ENCODE measurements around the gene NOTUM. TPM values are rescaled to one million over a fixed set of nuclear protein-coding genes. Genes with fewer than 3 reads are reported as not detected.
"Not testable (repeated sequence)": the region's sequence is repeated elsewhere in the genome, so short reads cannot be mapped to it uniquely, and the experiment has no call there.

The NOTUM gene
- total RNA-seq, 4 donors from 2014 or later: 1.1 to 11.5 (median 1.5) TPM

DNA sequence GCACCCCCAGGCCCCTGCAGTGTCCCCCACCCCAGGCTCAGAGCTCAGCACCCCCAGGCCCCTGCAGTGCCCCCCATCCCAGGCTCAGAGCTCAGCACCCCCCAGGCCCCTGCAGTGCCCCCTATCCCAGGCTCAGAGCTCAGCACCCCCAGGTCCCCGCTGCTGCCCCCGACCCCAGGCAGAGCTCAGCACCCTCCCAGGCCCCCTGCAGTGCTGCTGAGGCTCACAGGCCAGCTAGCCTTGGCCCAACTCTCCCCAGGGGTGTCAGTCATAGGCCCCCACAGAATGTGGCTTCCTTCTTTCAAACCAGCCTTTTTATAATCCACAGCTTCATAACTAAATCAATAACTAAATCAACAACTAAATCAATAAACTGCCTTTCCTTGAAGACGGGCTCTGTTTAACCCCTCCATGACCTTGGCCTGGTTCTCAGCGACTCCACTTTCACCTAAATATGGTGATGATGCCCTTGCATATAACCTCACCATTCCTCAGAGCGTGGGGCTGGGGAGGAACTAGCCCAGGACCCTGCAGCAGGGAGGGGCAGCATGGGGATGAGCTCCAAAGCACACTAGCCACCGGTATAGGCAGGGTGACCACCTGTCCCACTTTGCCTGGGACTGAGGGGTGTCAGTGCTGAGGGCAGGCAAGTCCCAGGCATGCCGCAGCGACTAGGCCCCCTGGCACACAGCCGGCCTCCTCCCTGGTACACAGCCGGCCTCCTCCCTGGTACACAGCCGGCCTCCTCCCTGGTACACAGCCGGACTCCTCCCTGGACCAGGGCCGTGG is 5.0 kb downstream of the NOTUM start:
- H3K4me1 ChIP-seq: peaks cover 19% of the 10 kb centered on the region
- TF ChIP-seq POLR2AphosphoS5 (IDR thresholded peaks at IDR 0.05) (no peak), CTCF (IDR thresholded peaks at IDR 0.05) (no peak), EP300 (IDR thresholded peaks at IDR 0.05) (no peak), POLR2A (IDR thresholded peaks at IDR 0.05) (no peak)
- H3K36me3 ChIP-seq: no peaks in the 10 kb centered on the region
- peaks cover 40% of the 10 kb centered on the region for H3K27me3 ChIP-seq
- no peak for DNase-seq (ENCODE audit: low spot score in 2 of 2)
- no peak overlapping the region for H3K27ac ChIP-seq
- no peaks in the 10 kb centered on the region for H3K9me3 ChIP-seq
- WGBS: 84% methylated on average over 11 of the region's 13 CpGs
- H3K4me3 ChIP-seq: no peak overlapping the region

GRCh38 chr17:81955058-81955681 is 5.8 kb downstream of the NOTUM start:
- Histone ChIP-seq H3K27ac (no peak overlapping the region), H3K27me3 (peaks cover 32% of the 10 kb centered on the region), H3K9me3 (no peaks in the 10 kb centered on the region), H3K4me3 (no peak overlapping the region), H3K36me3 (no peaks in the 10 kb centered on the region), H3K4me1 (peaks cover 12% of the 10 kb centered on the region)
- 94% methylated on average over 26 of the region's 26 CpGs for WGBS
- TF ChIP-seq CTCF (IDR thresholded peaks at IDR 0.05) (no peak), POLR2A (IDR thresholded peaks at IDR 0.05) (no peak), EP300 (IDR thresholded peaks at IDR 0.05) (no peak), POLR2AphosphoS5 (IDR thresholded peaks at IDR 0.05) (no peak)
- no peak for DNase-seq (ENCODE audit: low spot score in 2 of 2)

DNA sequence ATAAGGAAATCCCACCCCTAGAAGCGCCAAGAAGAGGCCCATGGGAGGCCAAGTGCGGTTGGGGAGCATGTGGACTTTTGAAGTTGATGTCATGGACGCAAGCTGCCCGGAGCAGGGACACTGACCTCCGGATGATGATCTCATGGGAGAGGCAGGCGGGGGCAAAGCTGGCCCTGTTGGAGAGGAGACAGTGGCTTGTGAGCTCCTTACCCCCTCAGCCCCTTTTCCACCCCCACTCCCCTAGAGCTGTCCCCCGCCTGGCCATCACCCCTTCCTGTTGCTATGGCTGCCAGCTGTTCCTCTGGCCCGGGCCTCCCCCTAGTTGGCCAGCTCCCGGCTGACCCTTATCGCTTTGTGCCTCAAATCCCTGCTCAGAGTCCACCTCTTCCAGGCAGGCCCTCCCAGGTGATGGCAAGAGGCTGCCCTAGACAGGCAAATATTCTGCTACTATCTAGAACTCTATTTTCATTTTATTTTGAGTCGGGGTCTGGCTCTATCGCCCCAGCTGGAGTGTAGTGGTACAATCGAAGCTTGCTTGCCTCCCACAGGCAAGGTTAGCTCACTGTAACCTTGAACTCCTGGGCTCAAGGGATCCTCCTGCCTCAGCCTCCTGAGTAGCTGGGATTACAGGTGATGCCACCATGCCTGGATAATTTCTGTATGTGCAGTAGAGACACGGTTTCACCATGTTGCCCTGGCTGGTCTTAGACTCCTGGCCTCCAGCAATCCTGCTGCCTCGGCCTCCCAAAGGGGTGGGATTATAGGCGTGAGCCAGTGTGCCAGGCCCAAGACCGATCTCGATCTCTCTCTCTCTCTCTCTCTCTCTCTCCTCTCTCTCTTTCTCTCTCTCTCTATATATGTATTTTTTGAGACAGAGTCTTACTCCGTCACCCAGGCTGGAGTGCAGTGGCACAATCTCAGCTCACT is 6.6 kb downstream of the NOTUM start:
- no peak overlapping the region for H3K4me3 ChIP-seq
- H3K27me3 ChIP-seq: peaks cover 24% of the 10 kb centered on the region
- TF ChIP-seq POLR2A (IDR thresholded peaks at IDR 0.05): no peak
- no peak for TF ChIP-seq EP300 (IDR thresholded peaks at IDR 0.05)
- TF ChIP-seq CTCF (IDR thresholded peaks at IDR 0.05): no peak
- no peak for DNase-seq (ENCODE audit: low spot score in 2 of 2)
- no peaks in the 10 kb centered on the region for H3K36me3 ChIP-seq
- no peaks in the 10 kb centered on the region for H3K9me3 ChIP-seq
- peaks cover 4% of the 10 kb centered on the region for H3K4me1 ChIP-seq
- 88% methylated on average over 19 of the region's 19 CpGs for WGBS
- no peak overlapping the region for H3K27ac ChIP-seq

DNA sequence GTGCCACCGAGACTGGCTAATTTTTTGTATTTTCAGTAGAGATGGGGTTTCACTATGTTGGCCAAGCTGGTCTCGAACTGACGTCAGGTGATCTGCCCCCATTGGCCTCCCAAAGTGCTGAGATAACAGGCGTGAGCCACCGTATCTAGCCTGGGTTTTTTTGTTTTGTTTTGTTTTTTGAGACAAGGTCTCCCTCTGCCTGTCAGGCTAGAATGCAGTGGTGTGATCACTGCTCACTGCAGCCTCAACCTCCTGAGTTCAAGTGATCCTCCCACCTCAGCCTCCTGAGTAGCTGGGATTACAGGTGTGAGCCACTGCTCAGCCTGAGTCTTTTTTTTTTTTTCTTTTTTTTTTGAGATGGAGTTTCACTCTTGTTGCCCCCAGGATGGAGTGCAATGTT is 7.5 kb downstream of the NOTUM start:
- H3K27ac ChIP-seq; H3K4me3 ChIP-seq; DNase-seq (ENCODE audit: low spot score in 2 of 2); H3K9me3 ChIP-seq; H3K36me3 ChIP-seq; H3K4me1 ChIP-seq: not testable (repeated sequence)
- WGBS: 79% methylated on average over 5 of the region's 5 CpGs
- H3K27me3 ChIP-seq: peaks cover 15% of the 10 kb centered on the region

GRCh38 chr17:81952792-81953228 is 8.2 kb downstream of the NOTUM start:
- TF ChIP-seq POLR2AphosphoS5 (IDR thresholded peaks at IDR 0.05) (no peak), POLR2A (IDR thresholded peaks at IDR 0.05) (no peak), EP300 (IDR thresholded peaks at IDR 0.05) (no peak)
- Histone ChIP-seq H3K27ac (no peak overlapping the region), H3K27me3 (peaks cover 8% of the 10 kb centered on the region), H3K9me3 (no peaks in the 10 kb centered on the region), H3K36me3 (no peaks in the 10 kb centered on the region), H3K4me1 (no peaks in the 10 kb centered on the region), H3K4me3 (no peak overlapping the region)
- no peak for DNase-seq (ENCODE audit: low spot score in 2 of 2)
- WGBS: 60% methylated on average over 9 of the region's 16 CpGs
